NB4 (cell line): ENCODE results near the gene INO80.
"Not testable (repeated sequence)": the region's sequence is repeated elsewhere in the genome, so short reads cannot be mapped to it uniquely, and the experiment has no call there.

ENCODE experiments used
- POLR2A ChIP-seq: IDR thresholded peaks from 2 replicates; pipeline ENCODE4 v1.6.1; 2011; ENCODE audit warnings: mild to moderate bottlenecking; ENCODE audit not compliant: insufficient read length; ENCODE audit errors: extremely low read depth
- TF ChIP-seq, protein P1 (sequence below): IDR thresholded peaks from one replicate; pipeline ENCODE4 v1.5.1; 2012; ENCODE audit warnings: low read depth, low read length
- TF ChIP-seq, protein P2 (sequence below): IDR thresholded peaks from 2 replicates; pipeline ENCODE4 v1.6.1; 2011; ENCODE audit warnings: low read depth, low read length

DNA sequence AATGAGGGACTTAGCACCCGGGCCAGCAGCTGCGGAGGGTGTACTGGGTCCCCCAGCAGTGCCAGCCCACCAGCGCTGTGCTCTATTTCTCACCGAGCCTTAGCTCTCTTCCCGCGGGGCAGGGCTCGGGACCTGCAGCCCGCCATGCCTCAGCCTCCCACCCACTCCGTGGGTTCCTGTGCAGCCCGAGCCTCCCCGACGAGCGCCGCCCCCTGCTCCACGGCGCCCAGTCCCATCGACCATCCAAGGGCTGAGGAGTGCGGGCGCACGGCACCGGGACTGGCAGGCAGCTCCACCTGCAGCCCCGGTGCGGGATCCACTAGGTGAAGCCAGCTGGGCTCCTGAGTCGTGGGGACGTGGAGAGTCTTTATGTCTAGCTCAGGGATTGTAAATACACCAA, 154.3 kb downstream of the INO80 start:
- TF ChIP-seq, protein P1, sequence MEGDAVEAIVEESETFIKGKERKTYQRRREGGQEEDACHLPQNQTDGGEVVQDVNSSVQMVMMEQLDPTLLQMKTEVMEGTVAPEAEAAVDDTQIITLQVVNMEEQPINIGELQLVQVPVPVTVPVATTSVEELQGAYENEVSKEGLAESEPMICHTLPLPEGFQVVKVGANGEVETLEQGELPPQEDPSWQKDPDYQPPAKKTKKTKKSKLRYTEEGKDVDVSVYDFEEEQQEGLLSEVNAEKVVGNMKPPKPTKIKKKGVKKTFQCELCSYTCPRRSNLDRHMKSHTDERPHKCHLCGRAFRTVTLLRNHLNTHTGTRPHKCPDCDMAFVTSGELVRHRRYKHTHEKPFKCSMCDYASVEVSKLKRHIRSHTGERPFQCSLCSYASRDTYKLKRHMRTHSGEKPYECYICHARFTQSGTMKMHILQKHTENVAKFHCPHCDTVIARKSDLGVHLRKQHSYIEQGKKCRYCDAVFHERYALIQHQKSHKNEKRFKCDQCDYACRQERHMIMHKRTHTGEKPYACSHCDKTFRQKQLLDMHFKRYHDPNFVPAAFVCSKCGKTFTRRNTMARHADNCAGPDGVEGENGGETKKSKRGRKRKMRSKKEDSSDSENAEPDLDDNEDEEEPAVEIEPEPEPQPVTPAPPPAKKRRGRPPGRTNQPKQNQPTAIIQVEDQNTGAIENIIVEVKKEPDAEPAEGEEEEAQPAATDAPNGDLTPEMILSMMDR: not testable (repeated sequence)
- TF ChIP-seq POLR2A: not testable (repeated sequence)
- TF ChIP-seq, protein P2, sequence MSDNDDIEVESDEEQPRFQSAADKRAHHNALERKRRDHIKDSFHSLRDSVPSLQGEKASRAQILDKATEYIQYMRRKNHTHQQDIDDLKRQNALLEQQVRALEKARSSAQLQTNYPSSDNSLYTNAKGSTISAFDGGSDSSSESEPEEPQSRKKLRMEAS: not testable (repeated sequence)
